Type B pancreatic cell (in vitro differentiated cells): Measurements from ENCODE around the gene GCNT1. TPM values are rescaled to one million over a fixed set of nuclear protein-coding genes. Genes with fewer than 3 reads are reported as not detected.

Source experiments
- DNase-seq: peaks from one replicate; pipeline ENCODE4 v3.0.0; 2021; ENCODE audit warnings: mixed read lengths; ENCODE audit not compliant: unreplicated experiment; ENCODE audit errors: extremely low spot score
- H3K27ac Mint-ChIP-seq: 2 replicates; pipeline ENCODE4 v1.8.0; 2021; ENCODE audit warnings: mild to moderate bottlenecking, mixed read lengths
- H3K27me3 Mint-ChIP-seq: 2 replicates; pipeline ENCODE4 v1.8.0; 2021; ENCODE audit warnings: mixed read lengths
- H3K36me3 Mint-ChIP-seq: 2 replicates; pipeline ENCODE4 v1.8.0; 2021; ENCODE audit warnings: mixed read lengths
- H3K4me1 Mint-ChIP-seq: one replicate; pipeline ENCODE4 v1.8.0; 2021; ENCODE audit warnings: mixed read lengths; ENCODE audit not compliant: unreplicated experiment
- H3K4me3 Mint-ChIP-seq: 2 replicates; pipeline ENCODE4 v1.8.0; 2021; ENCODE audit warnings: mild to moderate bottlenecking, mixed read lengths
- H3K9me3 Mint-ChIP-seq: 2 replicates; pipeline ENCODE4 v1.8.0; 2021; ENCODE audit warnings: mixed read lengths
- total RNA-seq: library from RNA; stranded (reverse); gene quantifications from 2 replicates; pipeline ENCODE4 v1.2.1, GENCODE V29; 2021; ENCODE audit warnings: low replicate concordance
- TF ChIP-seq, protein P1 (sequence below): fragments of 200-600 bp; sonication (generic); conservative IDR thresholded peaks from 2 replicates; pipeline ENCODE4 v1.5.0; 2021; ENCODE audit warnings: antibody characterized with exemption, mild to moderate bottlenecking

GCNT1 gene
- total RNA-seq, 1 donor from 2014 or later = 23.8 TPM

DNA sequence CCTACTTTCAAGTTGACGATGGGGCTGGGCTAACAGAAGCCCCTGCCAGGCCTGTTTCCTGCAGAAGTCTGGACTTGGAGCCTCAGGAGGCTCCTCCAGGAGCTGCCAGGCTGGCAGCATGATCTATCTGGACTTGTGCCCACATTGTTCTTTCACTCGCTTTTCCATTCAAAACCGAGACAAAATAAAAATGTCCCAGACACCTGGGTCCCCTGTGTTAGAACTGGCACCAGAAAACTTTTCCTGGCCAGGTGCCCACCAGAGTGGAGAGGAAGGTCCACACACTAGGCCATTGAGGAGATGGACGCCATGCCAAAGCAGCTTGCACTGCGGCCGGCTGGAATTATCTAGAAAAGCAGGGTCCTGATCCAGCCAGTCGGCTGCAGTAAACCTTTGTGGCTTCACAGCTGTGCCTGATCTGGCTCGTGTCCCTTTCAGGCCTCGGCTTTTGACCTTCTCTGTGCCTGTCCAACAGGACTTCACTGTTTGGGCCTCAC is 78.2 kb downstream of the GCNT1 start:
- H3K9me3 Mint-ChIP-seq = no peaks in the 10 kb centered on the region
- H3K4me1 Mint-ChIP-seq = no peaks in the 10 kb centered on the region
- no peaks in the 10 kb centered on the region for H3K27me3 Mint-ChIP-seq
- no peaks in the 10 kb centered on the region for H3K36me3 Mint-ChIP-seq
- no peak overlapping the region for H3K27ac Mint-ChIP-seq
- TF ChIP-seq, protein P1, sequence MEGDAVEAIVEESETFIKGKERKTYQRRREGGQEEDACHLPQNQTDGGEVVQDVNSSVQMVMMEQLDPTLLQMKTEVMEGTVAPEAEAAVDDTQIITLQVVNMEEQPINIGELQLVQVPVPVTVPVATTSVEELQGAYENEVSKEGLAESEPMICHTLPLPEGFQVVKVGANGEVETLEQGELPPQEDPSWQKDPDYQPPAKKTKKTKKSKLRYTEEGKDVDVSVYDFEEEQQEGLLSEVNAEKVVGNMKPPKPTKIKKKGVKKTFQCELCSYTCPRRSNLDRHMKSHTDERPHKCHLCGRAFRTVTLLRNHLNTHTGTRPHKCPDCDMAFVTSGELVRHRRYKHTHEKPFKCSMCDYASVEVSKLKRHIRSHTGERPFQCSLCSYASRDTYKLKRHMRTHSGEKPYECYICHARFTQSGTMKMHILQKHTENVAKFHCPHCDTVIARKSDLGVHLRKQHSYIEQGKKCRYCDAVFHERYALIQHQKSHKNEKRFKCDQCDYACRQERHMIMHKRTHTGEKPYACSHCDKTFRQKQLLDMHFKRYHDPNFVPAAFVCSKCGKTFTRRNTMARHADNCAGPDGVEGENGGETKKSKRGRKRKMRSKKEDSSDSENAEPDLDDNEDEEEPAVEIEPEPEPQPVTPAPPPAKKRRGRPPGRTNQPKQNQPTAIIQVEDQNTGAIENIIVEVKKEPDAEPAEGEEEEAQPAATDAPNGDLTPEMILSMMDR = no peak
- DNase-seq = no peak
- H3K4me3 Mint-ChIP-seq = no peak overlapping the region

DNA sequence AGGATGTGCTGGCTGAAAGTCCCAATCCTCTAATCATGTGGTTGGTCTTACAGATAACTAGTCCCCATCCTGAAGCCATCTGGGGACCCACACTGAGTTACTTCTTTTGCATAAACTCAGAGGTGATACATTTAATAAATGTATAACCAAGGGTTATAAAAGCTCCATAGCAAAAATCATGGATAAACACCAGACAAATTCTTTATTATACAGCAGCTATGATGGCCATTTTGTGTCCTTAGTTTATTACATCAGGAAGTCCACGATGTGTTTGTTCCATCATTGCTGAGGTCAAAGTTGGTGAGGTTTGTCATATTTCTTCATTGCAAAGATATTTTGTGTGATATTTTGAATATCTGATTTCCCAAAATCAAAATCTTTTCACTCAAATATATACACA is 80.2 kb downstream of the GCNT1 start:
- DNase-seq = no peak
- H3K27me3 Mint-ChIP-seq = no peaks in the 10 kb centered on the region
- no peak overlapping the region for H3K4me3 Mint-ChIP-seq
- H3K36me3 Mint-ChIP-seq = no peaks in the 10 kb centered on the region
- no peaks in the 10 kb centered on the region for H3K4me1 Mint-ChIP-seq
- H3K27ac Mint-ChIP-seq = no peak overlapping the region
- H3K9me3 Mint-ChIP-seq = no peaks in the 10 kb centered on the region
- TF ChIP-seq, protein P1 = no peak

DNA sequence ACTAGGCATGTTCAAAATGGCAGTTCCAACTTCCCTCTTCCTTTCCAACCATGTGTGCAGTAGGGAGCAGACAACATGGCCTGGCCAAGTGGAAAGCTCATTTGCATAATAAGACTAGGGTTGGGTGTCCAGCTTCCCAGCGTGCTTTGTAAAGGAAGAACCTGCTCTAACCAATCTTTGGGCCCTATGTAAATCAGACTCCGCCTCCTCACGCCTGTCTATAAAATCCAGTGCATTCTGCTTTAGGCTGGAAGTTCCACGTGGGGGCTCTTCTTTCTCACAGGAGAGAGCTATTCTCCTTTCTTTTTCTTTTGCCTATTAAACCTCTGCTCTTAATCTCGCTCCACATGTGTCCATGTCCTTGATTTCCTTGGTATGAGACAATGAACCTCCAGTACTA is 83.4 kb downstream of the GCNT1 start:
- TF ChIP-seq, protein P1 = no peak
- Mint-ChIP-seq H3K9me3 (no peaks in the 10 kb centered on the region), H3K27me3 (no peaks in the 10 kb centered on the region), H3K36me3 (no peaks in the 10 kb centered on the region), H3K27ac (no peak overlapping the region), H3K4me3 (no peak overlapping the region), H3K4me1 (no peaks in the 10 kb centered on the region)
- DNase-seq = no peak

DNA sequence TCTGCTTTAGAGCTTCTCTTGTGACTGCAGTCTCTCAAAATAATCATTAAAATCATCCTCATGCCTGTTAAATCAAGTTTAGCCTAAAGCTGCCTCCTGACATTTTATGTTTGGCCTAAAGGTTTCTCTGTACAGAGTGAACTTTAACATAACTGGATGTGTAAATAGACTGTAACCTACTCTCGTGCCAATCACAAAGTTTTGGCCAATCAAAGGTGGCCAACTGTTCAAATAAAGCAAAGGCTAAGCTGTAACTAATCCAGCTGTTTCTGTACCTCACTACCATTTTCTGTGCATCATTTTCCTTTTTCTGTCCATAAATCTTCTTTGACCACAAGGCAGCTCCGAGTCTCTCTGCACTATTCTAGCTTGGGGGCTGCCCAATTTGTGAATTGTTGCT is 86.2 kb downstream of the GCNT1 start:
- Mint-ChIP-seq H3K9me3 (no peaks in the 10 kb centered on the region), H3K27me3 (no peaks in the 10 kb centered on the region), H3K4me3 (no peak overlapping the region), H3K4me1 (no peaks in the 10 kb centered on the region), H3K27ac (no peak overlapping the region), H3K36me3 (no peaks in the 10 kb centered on the region)
- DNase-seq = no peak
- TF ChIP-seq, protein P1 = no peak

DNA sequence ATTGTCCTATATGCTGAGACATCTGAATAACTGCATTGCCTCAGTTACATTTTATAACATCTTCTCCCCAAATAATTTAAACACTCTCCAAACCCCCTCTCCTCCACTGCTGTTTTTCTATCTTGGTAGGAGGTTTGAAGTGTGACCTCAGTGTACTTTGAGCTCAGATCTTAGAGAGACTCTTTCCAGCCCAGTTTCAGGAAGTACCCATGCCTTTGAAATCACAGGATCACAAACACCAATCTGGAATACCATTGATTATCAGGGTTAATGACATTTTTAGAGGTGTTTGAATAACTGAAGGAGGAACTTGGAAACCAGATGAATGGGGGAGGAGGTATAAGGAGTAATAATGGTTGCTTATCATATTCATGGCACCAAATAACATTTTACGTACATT is 93.2 kb downstream of the GCNT1 start:
- H3K9me3 Mint-ChIP-seq = no peaks in the 10 kb centered on the region
- no peaks in the 10 kb centered on the region for H3K36me3 Mint-ChIP-seq
- no peak overlapping the region for H3K27ac Mint-ChIP-seq
- no peak for DNase-seq
- TF ChIP-seq, protein P1 = no peak
- no peak overlapping the region for H3K4me3 Mint-ChIP-seq
- H3K27me3 Mint-ChIP-seq = no peaks in the 10 kb centered on the region
- peaks cover 11% of the 10 kb centered on the region for H3K4me1 Mint-ChIP-seq
